Spleen (tissue), 13 donors: ENCODE measurements around the gene TCTN1. TPM values are rescaled to one million over a fixed set of nuclear protein-coding genes. Genes with fewer than 3 reads are reported as not detected.

Source experiments
- DNase-seq: peaks from one replicate; pipeline ENCODE4 v3.0.0-alpha.2; 2020
- H3K27ac ChIP-seq, 8 donors: fragments of 200-600 bp; sonication (generic) in 7 of 8; 1 replicate in 4 of 8; 2 replicates in 4 of 8; pipeline versions ENCODE4 v1.5.0 to v1.8.0; 2016 to 2021; ENCODE audit warnings: inconsistent platforms in 4 of 8, mild to moderate bottlenecking in 4 of 8, moderate library complexity in 1 of 8
- H3K27me3 ChIP-seq, 7 donors: fragments of 200-600 bp; sonication (generic) in 6 of 7; replicated peaks in 1 of 7; 1 replicate in 4 of 7; 2 replicates in 3 of 7; pipeline versions ENCODE4 v1.5.0 to v1.8.0; 2016 to 2021; ENCODE audit warnings: inconsistent platforms in 3 of 7, mild to moderate bottlenecking in 1 of 7
- H3K36me3 ChIP-seq, 6 donors: fragments of 200-600 bp; sonication (generic) in 5 of 6; 1 replicate in 4 of 6; 2 replicates in 2 of 6; pipeline versions ENCODE4 v1.5.0 to v1.8.0; 2016 to 2021; ENCODE audit warnings: inconsistent platforms in 2 of 6
- H3K4me1 ChIP-seq, 6 donors: fragments of 200-600 bp; sonication (generic) in 5 of 6; 1 replicate in 3 of 6; 2 replicates in 3 of 6; pipeline versions ENCODE4 v1.5.0 to v1.8.0; 2016 to 2021; ENCODE audit warnings: inconsistent platforms in 3 of 6
- H3K4me3 ChIP-seq, 8 donors: fragments of 200-600 bp; sonication (generic) in 7 of 8; 1 replicate in 4 of 8; 2 replicates in 4 of 8; pipeline versions ENCODE4 v1.5.0 to v1.8.0; 2016 to 2021; ENCODE audit warnings: inconsistent platforms in 4 of 8, mild to moderate bottlenecking in 4 of 8, moderate library complexity in 2 of 8
- H3K9me3 ChIP-seq, 8 donors: fragments of 200-600 bp; sonication (generic) in 7 of 8; 1 replicate in 4 of 8; 2 replicates in 4 of 8; pipeline versions ENCODE4 v1.5.0 to v1.8.0; 2016 to 2021; ENCODE audit warnings: inconsistent platforms in 4 of 8
- POLR2A ChIP-seq, 3 donors: fragments of 450-650 bp; IDR thresholded peaks; one replicate each; pipeline ENCODE4 v1.5.1; 2017; ENCODE audit warnings: antibody characterized with exemption in 3 of 3, mild to moderate bottlenecking in 1 of 3
- POLR2AphosphoS5 ChIP-seq, 3 donors: sonication (generic); formaldehyde crosslinking; IDR thresholded peaks; one replicate each; pipeline ENCODE4 v1.5.1; 2017; ENCODE audit warnings: antibody characterized with exemption in 3 of 3
- WGBS, 5 donors: extraction: QIAGEN DNeasy Blood & Tissue Kit in 3 of 5; methylation state at CpG; one replicate each; pipeline versions ENCODE4 v1.1.5 to v1.1.7; 2013 to 2018; 5-methylcytosine and 5-hydroxymethylcytosine counted together
- intact Hi-C: fragments of 100-400 bp; cut with DNase I; formaldehyde crosslinking; loops from one replicate; pipeline ENCODE4 v1.15.0; 2023; ENCODE audit warnings: low total_unique reads
- long read RNA-seq, 2 donors: transcript quantifications; one replicate each; lab custom pipeline, GENCODE V29; 2026
- polyA plus RNA-seq, 3 donors: library from polyadenylated mRNA; stranded (reverse); fragments of 200-250 nt; gene quantifications; one replicate each; pipeline ENCODE4 v1.2.1, GENCODE V29; 2013
- total RNA-seq, 7 donors: library from RNA; depleted of rRNA in 3 of 7; stranded (reverse); fragments of >200 nt in 3 of 7; fragmentation: NEBNext Ultra II Directional in 4 of 7; extraction: Animal tissue kit (Norgen Biotek cat#: 25700) in 4 of 7; gene quantifications; one replicate each; pipeline versions ENCODE4 v1.1.0 to v1.2.1, GENCODE V29; 2016 to 2021
- TF ChIP-seq, protein P1 (sequence below), 11 experiments: fragments of 200-600 bp in 7 of 11; fragments of 450-650 bp in 4 of 11; sonication (generic) in 4 of 11; IDR thresholded peaks in 8 of 11; conservative IDR thresholded peaks in 3 of 11; 1 replicate in 7 of 11; 2 replicates in 4 of 11; pipeline versions ENCODE4 v1.4.0 to v1.8.0; 2016 to 2021; ENCODE audit warnings: antibody characterized with exemption in 11 of 11, inconsistent platforms in 4 of 11, mild to moderate bottlenecking in 1 of 11
- donor health status: healthy with polysubstance abuse.
- donor health status: DM: no; HTN: no; CAD: no; lungs with moderate emphysema.
- donor health status: DM: no; HTN: no; CAD: no.
- donor health status: Bipolar disorder and iron deficiency.
- donor health status: healthy.
- donor health status: DM: no; HTN: no; CAD: no.
- donor health status: DM: yes; HTN: yes; CAD: no.

The TCTN1 gene
- 10 to 100 TPM; 14.8 to 30.8 (median 24.5) TPM for total RNA-seq
- 10 to 100 TPM in 2 of 3 donors, 1 to 10 TPM in 1; 8.4 to 21.0 (median 14.7) TPM for polyA plus RNA-seq
- long read RNA-seq, donor 1, full-length matches to known transcripts = 5 of 31 reads
- long read RNA-seq, donor 1, partial matches to known transcripts = 20 of 31 reads
- long read RNA-seq, donor 1, other reads (novel, unspliced or antisense) = 6 of 31 reads
- long read RNA-seq, donor 2, full-length matches to known transcripts = 6 of 40 reads
- long read RNA-seq, donor 2, partial matches to known transcripts = 28 of 40 reads
- long read RNA-seq, donor 2, other reads (novel, unspliced or antisense) = 6 of 40 reads

GRCh38 chr12:110613771-110614684, at the start of gene TCTN1:
Gene TCTN1, plus strand, starts transcription at chr12:110614129. Its CDS starts 54 bp downstream, at chr12:110614183.
- Histone ChIP-seq H3K27ac (peak within 1 kb of the TSS; percentile 37 to 89 (median 85)), H3K9me3 (no peaks in the 10 kb centered on the region), H3K4me1 (peaks cover 10 to 60% (median 19%) of the 10 kb centered on the region in 6 donors), H3K4me3 (peak within 1 kb of the TSS; percentile 70 to 93 (median 80)), H3K27me3 (no peaks in the 10 kb centered on the region), H3K36me3 (peaks cover 0 to 4% (median 0%) of the 10 kb centered on the region in 6 donors)
- DNase-seq = peak; percentile 100
- TF ChIP-seq, protein P1, sequence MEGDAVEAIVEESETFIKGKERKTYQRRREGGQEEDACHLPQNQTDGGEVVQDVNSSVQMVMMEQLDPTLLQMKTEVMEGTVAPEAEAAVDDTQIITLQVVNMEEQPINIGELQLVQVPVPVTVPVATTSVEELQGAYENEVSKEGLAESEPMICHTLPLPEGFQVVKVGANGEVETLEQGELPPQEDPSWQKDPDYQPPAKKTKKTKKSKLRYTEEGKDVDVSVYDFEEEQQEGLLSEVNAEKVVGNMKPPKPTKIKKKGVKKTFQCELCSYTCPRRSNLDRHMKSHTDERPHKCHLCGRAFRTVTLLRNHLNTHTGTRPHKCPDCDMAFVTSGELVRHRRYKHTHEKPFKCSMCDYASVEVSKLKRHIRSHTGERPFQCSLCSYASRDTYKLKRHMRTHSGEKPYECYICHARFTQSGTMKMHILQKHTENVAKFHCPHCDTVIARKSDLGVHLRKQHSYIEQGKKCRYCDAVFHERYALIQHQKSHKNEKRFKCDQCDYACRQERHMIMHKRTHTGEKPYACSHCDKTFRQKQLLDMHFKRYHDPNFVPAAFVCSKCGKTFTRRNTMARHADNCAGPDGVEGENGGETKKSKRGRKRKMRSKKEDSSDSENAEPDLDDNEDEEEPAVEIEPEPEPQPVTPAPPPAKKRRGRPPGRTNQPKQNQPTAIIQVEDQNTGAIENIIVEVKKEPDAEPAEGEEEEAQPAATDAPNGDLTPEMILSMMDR (IDR thresholded peaks at IDR 0.05 in 8 of 11, conservative IDR thresholded peaks at IDR 0.05 in 3 of 11) = peak in 5 of 11 experiments; percentile 4 to 54 (median 44)
- peak in 1 of 3 donors; percentile 28 for TF ChIP-seq POLR2A (IDR thresholded peaks at IDR 0.05)
- peak; percentile 90 to 93 (median 91) for TF ChIP-seq POLR2AphosphoS5 (IDR thresholded peaks at IDR 0.05)
- 3 to 11% (median 4%) methylated on average over 24 to 60 of the region's 60 CpGs for WGBS, 5 donors
- intact Hi-C loops = loop anchor here (10.0 kb wide), 1 partner anchor 81 kb away; no protein-coding TSS in a partner anchor

- 69 to 81% (median 73%) methylated on average over 8 of the region's 8 CpGs for WGBS, 5 donors
- peak overlapping the region in 6 of 8 donors; percentile 52 to 81 (median 78) for H3K27ac ChIP-seq
- peaks cover 35 to 85% (median 68%) of the 10 kb centered on the region in 6 donors for H3K4me1 ChIP-seq
- no peak for DNase-seq
- no peaks in the 10 kb centered on the region for H3K27me3 ChIP-seq
- peaks cover 0 to 5% (median 0%) of the 10 kb centered on the region in 6 donors for H3K36me3 ChIP-seq
- peaks cover 0 to 11% (median 9%) of the 10 kb centered on the region in 8 donors for H3K9me3 ChIP-seq
- H3K4me3 ChIP-seq = no peak overlapping the region
- intact Hi-C loops = no loop called here
- no peak for TF ChIP-seq POLR2A (IDR thresholded peaks at IDR 0.05)
- TF ChIP-seq POLR2AphosphoS5 (IDR thresholded peaks at IDR 0.05) = no peak
- TF ChIP-seq, protein P1 (IDR thresholded peaks at IDR 0.05 in 8 of 11, conservative IDR thresholded peaks at IDR 0.05 in 3 of 11) = no peak
Observed at GRCh38 chr12:110564471-110564991, 49.4 kb upstream of the TCTN1 start.

- no peaks in the 10 kb centered on the region for H3K36me3 ChIP-seq
- no peak overlapping the region for H3K4me3 ChIP-seq
- H3K27ac ChIP-seq = peak overlapping the region in 1 of 8 donors; percentile 27
- 91 to 97% (median 93%) methylated on average over 7 to 8 of the region's 8 CpGs for WGBS, 5 donors
- H3K27me3 ChIP-seq = no peaks in the 10 kb centered on the region
- no peak for DNase-seq
- peaks cover 35 to 68% (median 54%) of the 10 kb centered on the region in 6 donors for H3K4me1 ChIP-seq
- TF ChIP-seq POLR2AphosphoS5 (IDR thresholded peaks at IDR 0.05) = no peak
- no peak for TF ChIP-seq POLR2A (IDR thresholded peaks at IDR 0.05)
- TF ChIP-seq, protein P1 (IDR thresholded peaks at IDR 0.05 in 8 of 11, conservative IDR thresholded peaks at IDR 0.05 in 3 of 11) = no peak
- intact Hi-C loops = no loop called here
- H3K9me3 ChIP-seq = peaks cover 0 to 21% (median 18%) of the 10 kb centered on the region in 8 donors
Observed at GRCh38 chr12:110565894-110566871, 47.7 kb upstream of the TCTN1 start.
